ENCODE measurements around the gene SLC46A3. TPM values are rescaled to one million over a fixed set of nuclear protein-coding genes. Genes with fewer than 3 reads are reported as not detected.

Gene SLC46A3
- total RNA-seq, 1 experiment from 2014 or later: 2.3 TPM

GRCh38 chr13:28753208-28753892 lies 34.6 kb upstream of the SLC46A3 start:
- Histone ChIP-seq H3K9me3 (ENCODE audit: low read depth, low read length, poor library complexity, severe bottlenecking) (peaks cover 19% of the 10 kb centered on the region), H3K4me3 (ENCODE audit: low read depth, low read length, poor library complexity, severe bottlenecking) (no peak overlapping the region), H3K4me1 (ENCODE audit: insufficient read depth, low read length, poor library complexity, severe bottlenecking) (peaks cover 12% of the 10 kb centered on the region), H3K27me3 (replicated peaks; ENCODE audit: insufficient read depth, low read depth, low read length, poor library complexity) (no peaks in the 10 kb centered on the region), H3K27ac (ENCODE audit: low read depth, low read length, poor library complexity, severe bottlenecking) (peak overlapping the region; percentile 73), H3K36me3 (ENCODE audit: insufficient read depth, low read length, poor library complexity, severe bottlenecking) (no peaks in the 10 kb centered on the region)
- ChIA-PET CTCF (no interaction called here), POLR2A (ENCODE audit: low non-redundant PET) (interaction anchor here (0.7 kb wide), 1 partner anchor 277 kb away, joined by 16 read pairs; no protein-coding TSS in a partner anchor)
- peak; percentile 90 for DNase-seq (ENCODE audit: low spot score)
- no peak for TF ChIP-seq EZH2 (IDR thresholded peaks at IDR 0.05; ENCODE audit: borderline replicate concordance, low read depth, low read length, poor library complexity, severe bottlenecking)
- TF ChIP-seq CTCF (conservative IDR thresholded peaks at IDR 0.05; ENCODE audit: low read depth, low read length): no peak
- BruUV-seq (replicated peaks): no TSS peak
- intact Hi-C loops (cut with micrococcal nuclease; ENCODE audit: unreplicated experiment): no loop called here

GRCh38 chr13:28751175-28751960 lies 32.6 kb upstream of the SLC46A3 start:
- no peaks in the 10 kb centered on the region for H3K27me3 ChIP-seq (replicated peaks; ENCODE audit: insufficient read depth, low read depth, low read length, poor library complexity)
- TF ChIP-seq CTCF (conservative IDR thresholded peaks at IDR 0.05; ENCODE audit: low read depth, low read length) (no peak), EZH2 (IDR thresholded peaks at IDR 0.05; ENCODE audit: borderline replicate concordance, low read depth, low read length, poor library complexity, severe bottlenecking) (no peak)
- ChIA-PET POLR2A (ENCODE audit: low non-redundant PET) (no interaction called here), CTCF (interaction anchor here (0.9 kb wide), 1 partner anchor 832 kb away, joined by 3 read pairs; the partner anchor contains the start of gene PDX1)
- no peak overlapping the region for H3K4me3 ChIP-seq (ENCODE audit: low read depth, low read length, poor library complexity, severe bottlenecking)
- H3K4me1 ChIP-seq (ENCODE audit: insufficient read depth, low read length, poor library complexity, severe bottlenecking): peaks cover 12% of the 10 kb centered on the region
- no peak overlapping the region for H3K27ac ChIP-seq (ENCODE audit: low read depth, low read length, poor library complexity, severe bottlenecking)
- peaks cover 7% of the 10 kb centered on the region for H3K9me3 ChIP-seq (ENCODE audit: low read depth, low read length, poor library complexity, severe bottlenecking)
- intact Hi-C loops (cut with micrococcal nuclease; ENCODE audit: unreplicated experiment): no loop called here
- no peaks in the 10 kb centered on the region for H3K36me3 ChIP-seq (ENCODE audit: insufficient read depth, low read length, poor library complexity, severe bottlenecking)
- no TSS peak for BruUV-seq (replicated peaks)
- no peak for DNase-seq (ENCODE audit: low spot score)

GRCh38 chr13:28750187-28751045 lies 31.6 kb upstream of the SLC46A3 start:
- peak; percentile 47 for DNase-seq (ENCODE audit: low spot score)
- no TSS peak for BruUV-seq (replicated peaks)
- H3K27me3 ChIP-seq (replicated peaks; ENCODE audit: insufficient read depth, low read depth, low read length, poor library complexity): no peaks in the 10 kb centered on the region
- TF ChIP-seq CTCF (conservative IDR thresholded peaks at IDR 0.05; ENCODE audit: low read depth, low read length): no peak
- TF ChIP-seq EZH2 (IDR thresholded peaks at IDR 0.05; ENCODE audit: borderline replicate concordance, low read depth, low read length, poor library complexity, severe bottlenecking): no peak
- POLR2A ChIA-PET (ENCODE audit: low non-redundant PET): no interaction called here
- peaks cover 7% of the 10 kb centered on the region for H3K9me3 ChIP-seq (ENCODE audit: low read depth, low read length, poor library complexity, severe bottlenecking)
- H3K36me3 ChIP-seq (ENCODE audit: insufficient read depth, low read length, poor library complexity, severe bottlenecking): no peaks in the 10 kb centered on the region
- H3K27ac ChIP-seq (ENCODE audit: low read depth, low read length, poor library complexity, severe bottlenecking): no peak overlapping the region
- H3K4me3 ChIP-seq (ENCODE audit: low read depth, low read length, poor library complexity, severe bottlenecking): no peak overlapping the region
- intact Hi-C loops (cut with micrococcal nuclease; ENCODE audit: unreplicated experiment): no loop called here
- CTCF ChIA-PET: interaction anchor here (0.9 kb wide), 1 partner anchor 831 kb away, joined by 3 read pairs; the partner anchor contains the start of gene PDX1
- H3K4me1 ChIP-seq (ENCODE audit: insufficient read depth, low read length, poor library complexity, severe bottlenecking): peaks cover 12% of the 10 kb centered on the region

All from A673 (cell line).